IMR-90 (cell line): ENCODE measurements around the gene CDK2AP2. TPM values are rescaled to one million over a fixed set of nuclear protein-coding genes. Genes with fewer than 3 reads are reported as not detected.
A peak's percentile ranks its signal among the peaks of the same experiment; 100 is the strongest.

Source experiments
- ATAC-seq: fragments of 200-7000 bp; cut with Tn5 transposase; 2 replicates; pipeline ENCODE4 v1.9.1; 2020; ENCODE audit warnings: low read depth, mild to moderate bottlenecking, moderate library complexity
- Bru-seq: library from RNA; stranded (reverse); fragments of 400-500 nt; gene quantifications from one replicate; lab custom pipeline; 2021; lab: Mats Ljungman, UMichigan
- BruChase-seq, 2 experiments: library from RNA; stranded (reverse); fragments of 400-500 nt; gene quantifications; one replicate each; lab custom pipeline; 2021; lab: Mats Ljungman, UMichigan
- BruUV-seq: library from RNA; stranded (reverse); fragments of 400-500 nt; replicated peaks from 2 replicates; lab custom pipeline; 2021; lab: Mats Ljungman, UMichigan
- CTCF ChIA-PET: fragments of 300-600 bp; formaldehyde crosslinking; extraction: SDS; loops from one replicate; lab custom pipeline; 2021; ENCODE audit warnings: antibody characterized with exemption; lab: Yijun Ruan, JAX
- POLR2A ChIA-PET: fragments of 300-600 bp; sonication (Branson Sonifier 250); formaldehyde crosslinking; loops from one replicate; lab custom pipeline; 2022; ENCODE audit warnings: antibody characterized with exemption; ENCODE audit not compliant: unreplicated experiment; lab: Charles Lee
- DNase-seq: peaks from one replicate; pipeline ENCODE4 v3.0.0; 2013
- H2AFZ ChIP-seq: replicated peaks from 2 replicates; pipeline ENCODE3; 2013; ENCODE audit warnings: low read length, mild to moderate bottlenecking; ENCODE audit not compliant: poor library complexity
- H2AK5ac ChIP-seq: 2 replicates; pipeline ENCODE4 v1.6.1; 2013; ENCODE audit warnings: low read depth, low read length, inconsistent platforms
- H2AK9ac ChIP-seq: replicated peaks from 2 replicates; pipeline ENCODE3; 2013; ENCODE audit warnings: mild to moderate bottlenecking, low read depth, low read length, moderate library complexity; ENCODE audit not compliant: poor library complexity
- H2BK120ac ChIP-seq: 2 replicates; pipeline ENCODE4 v1.6.1; 2013; ENCODE audit warnings: low read depth, low read length, inconsistent platforms
- H2BK15ac ChIP-seq: 3 replicates; pipeline ENCODE4 v1.6.1; 2013; ENCODE audit warnings: low read depth, low read length, inconsistent platforms
- H2BK20ac ChIP-seq: 2 replicates; pipeline ENCODE4 v1.6.1; 2013; ENCODE audit warnings: low read depth, mild to moderate bottlenecking, inconsistent platforms, low read length, moderate library complexity
- H2BK5ac ChIP-seq: 2 replicates; pipeline ENCODE4 v1.6.1; 2013; ENCODE audit warnings: mild to moderate bottlenecking, low read depth, low read length, inconsistent platforms; ENCODE audit not compliant: poor library complexity, severe bottlenecking
- H3K14ac ChIP-seq: replicated peaks from 2 replicates; pipeline ENCODE4 v1.6.1; 2013; ENCODE audit warnings: low read depth, low read length, inconsistent platforms
- H3K18ac ChIP-seq: 2 replicates; pipeline ENCODE4 v1.6.1; 2013; ENCODE audit warnings: low read depth, low read length, control low read depth
- H3K23ac ChIP-seq: 2 replicates; pipeline ENCODE4 v1.6.1; 2013; ENCODE audit warnings: low read depth, low read length, inconsistent platforms
- H3K27ac ChIP-seq: 2 replicates; pipeline ENCODE4 v1.5.1; 2013; ENCODE audit warnings: mild to moderate bottlenecking, control low read depth, low read length; ENCODE audit not compliant: insufficient read depth
- H3K27me3 ChIP-seq: 2 replicates; pipeline ENCODE4 v1.6.1; 2013; ENCODE audit warnings: low read length; ENCODE audit not compliant: control insufficient read depth, insufficient read depth
- H3K36me3 ChIP-seq: 2 replicates; pipeline ENCODE4 v1.6.1; 2013; ENCODE audit warnings: low read length, mixed read lengths; ENCODE audit not compliant: control insufficient read depth, insufficient read depth
- H3K4ac ChIP-seq: 2 replicates; pipeline ENCODE4 v1.6.1; 2013; ENCODE audit warnings: low read depth, low read length, inconsistent platforms
- H3K4me1 ChIP-seq: 2 replicates; pipeline ENCODE4 v1.6.1; 2013; ENCODE audit warnings: low read length, mixed read lengths; ENCODE audit not compliant: control insufficient read depth, insufficient read depth
- H3K4me2 ChIP-seq: 2 replicates; pipeline ENCODE4 v1.6.1; 2013; ENCODE audit warnings: low read depth, mild to moderate bottlenecking, control low read depth, low read length, moderate library complexity
- H3K4me3 ChIP-seq: 2 replicates; pipeline ENCODE4 v1.5.1; 2013; ENCODE audit warnings: low read depth, mild to moderate bottlenecking, control low read depth, low read length, moderate library complexity; ENCODE audit not compliant: insufficient read depth
- H3K56ac ChIP-seq: 2 replicates; pipeline ENCODE4 v1.6.1; 2013; ENCODE audit warnings: low read length, inconsistent platforms; ENCODE audit not compliant: insufficient read depth; ENCODE audit errors: extremely low read depth
- H3K79me1 ChIP-seq, 2 experiments: 2 replicates each; pipeline ENCODE4 v1.6.1; 2013; ENCODE audit warnings: low read length in 2 of 2, inconsistent platforms in 1 of 2, low read depth in 1 of 2
- H3K9ac ChIP-seq: 2 replicates; pipeline ENCODE4 v1.6.1; 2013; ENCODE audit warnings: low read depth, low read length, control low read depth
- H3K9me1 ChIP-seq: 2 replicates; pipeline ENCODE4 v1.6.1; 2013; ENCODE audit warnings: low read length, inconsistent platforms; ENCODE audit not compliant: insufficient read depth
- H3K9me3 ChIP-seq: 2 replicates; pipeline ENCODE4 v1.6.1; 2013; ENCODE audit warnings: low read length; ENCODE audit not compliant: control insufficient read depth, insufficient read depth
- H4K20me1 ChIP-seq: 2 replicates; pipeline ENCODE4 v1.6.1; 2013; ENCODE audit warnings: low read length, inconsistent platforms; ENCODE audit not compliant: insufficient read depth
- H4K5ac ChIP-seq: 2 replicates; pipeline ENCODE4 v1.6.1; 2013; ENCODE audit warnings: mild to moderate bottlenecking, low read depth, low read length, control low read depth
- H4K8ac ChIP-seq, 2 experiments: 2 replicates each; pipeline ENCODE4 v1.6.1; 2013; ENCODE audit warnings: low read depth in 2 of 2, low read length in 2 of 2, control low read depth in 1 of 2, inconsistent platforms in 1 of 2
- H4K91ac ChIP-seq: 2 replicates; pipeline ENCODE4 v1.6.1; 2013; ENCODE audit warnings: low read depth, low read length, inconsistent platforms; ENCODE audit not compliant: insufficient read depth
- CEBPB ChIP-seq: IDR thresholded peaks from 2 replicates; pipeline ENCODE4 v1.6.1; 2012; ENCODE audit warnings: low read depth, low read length, improper control_type of control experiment
- FOS ChIP-seq: fragments of 150-350 bp; IDR thresholded peaks from 2 replicates; pipeline ENCODE4 v1.6.1; 2016; ENCODE audit warnings: low read depth, low read length
- MAFK ChIP-seq: IDR thresholded peaks from 2 replicates; pipeline ENCODE4 v1.6.1; 2012; ENCODE audit warnings: low read depth, low read length, improper control_type of control experiment
- MXI1 ChIP-seq: IDR thresholded peaks from 2 replicates; pipeline ENCODE4 v1.6.1; 2012; ENCODE audit warnings: low read depth, mild to moderate bottlenecking, low read length, moderate library complexity, borderline replicate concordance
- NFE2L2 ChIP-seq: fragments of 150-350 bp; IDR thresholded peaks from 2 replicates; pipeline ENCODE4 v1.6.1; 2016; ENCODE audit warnings: low read depth, mild to moderate bottlenecking, low read length
- POLR2A ChIP-seq: IDR thresholded peaks from 2 replicates; pipeline ENCODE4 v1.6.1; 2012; ENCODE audit warnings: mild to moderate bottlenecking, low read depth, low read length
- RCOR1 ChIP-seq: IDR thresholded peaks from 2 replicates; pipeline ENCODE4 v1.6.1; 2012; ENCODE audit warnings: mild to moderate bottlenecking, low read length, improper control_type of control experiment; ENCODE audit not compliant: insufficient replicate concordance
- RFX5 ChIP-seq: IDR thresholded peaks from 2 replicates; pipeline ENCODE4 v1.8.0; 2012; ENCODE audit warnings: low read depth, mild to moderate bottlenecking, low read length, moderate library complexity
- WGBS, 2 experiments: methylation state at CpG; one replicate each; pipeline versions ENCODE4 v1.1.5 to v1.1.7; 2013; ENCODE audit warnings: missing lambda C conversion rate in 2 of 2; ENCODE audit not compliant: insufficient read length in 1 of 2; ENCODE audit errors: extremely low coverage in 2 of 2; 5-methylcytosine and 5-hydroxymethylcytosine counted together
- dilution Hi-C: fragments of 300-500 bp; cut with HindIII; formaldehyde crosslinking; loops from one replicate; pipeline ENCODE4 v1.14.3; 2018; ENCODE audit warnings: low sequenced_read_pairs; ENCODE audit not compliant: unreplicated experiment
- in situ Hi-C: fragments of 300-500 bp; cut with MboI; formaldehyde crosslinking; loops from 3 replicates; pipeline ENCODE4 v1.14.3; 2019; ENCODE audit warnings: low sequenced_read_pairs, inconsistent platforms, mixed read lengths
- intact Hi-C: fragments of 100-400 bp; cut with micrococcal nuclease; formaldehyde crosslinking; loops from 2 replicates; pipeline ENCODE4 v1.10.0; 2022
- long read RNA-seq: library from polyadenylated mRNA; unstranded; transcript quantifications from one replicate; pipeline ENCODE4 v2.0.0, GENCODE V29; 2021; ENCODE audit not compliant: unreplicated experiment
- polyA plus RNA-seq, 3 experiments: library from polyadenylated mRNA; depleted of rRNA; stranded (reverse); fragments of >200 nt; gene quantifications; 2 replicates each; pipeline ENCODE4 v1.2.3, GENCODE V29; 2012; ENCODE audit warnings: low replicate concordance in 1 of 3
- total RNA-seq: library from RNA; depleted of rRNA; stranded (reverse); fragments of >200 nt; gene quantifications from 2 replicates; pipeline ENCODE4 v1.2.3, GENCODE V29; 2012; rRNA removed
- TF ChIP-seq, protein P1 (sequence below): fragments of 150-350 bp; IDR thresholded peaks from 2 replicates; pipeline ENCODE4 v1.6.1; 2016; ENCODE audit warnings: low read depth, mild to moderate bottlenecking, low read length, moderate library complexity, borderline replicate concordance

CDK2AP2 gene, protein sequence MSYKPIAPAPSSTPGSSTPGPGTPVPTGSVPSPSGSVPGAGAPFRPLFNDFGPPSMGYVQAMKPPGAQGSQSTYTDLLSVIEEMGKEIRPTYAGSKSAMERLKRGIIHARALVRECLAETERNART
- total RNA-seq, result 8.1 and 9.2 TPM in 2 replicates
- 44.7 and 49.8 TPM in 2 replicates for polyA plus RNA-seq (2012; rRNA removed)
- 49.1 and 52.7 TPM in 2 replicates for polyA plus RNA-seq (2012; cell fraction: cytosol; rRNA removed)
- polyA plus RNA-seq (2012; cell fraction: nucleus; rRNA removed; ENCODE audit: low replicate concordance), result 41.3 and 43.1 TPM in 2 replicates
- Bru-seq, nascent RNA, result percentile 45 among the genes with signal in this experiment
- BruChase-seq, experiment 1, labeled RNA remaining after a 6-hour chase, result percentile 46 among the genes with signal in this experiment
- BruChase-seq, experiment 2, labeled RNA remaining after a 2-hour chase, result percentile 27 among the genes with signal in this experiment
- long read RNA-seq, transcript CDK2AP2-202 (3 exons, 1,692 nt), result minor isoform, 5 of 35 reads
- long read RNA-seq, transcript CDK2AP2-201 (4 exons, 1,378 nt), result major isoform, 23 of 35 reads
- long read RNA-seq, partial matches to known transcripts, result 1 of 35 reads
- long read RNA-seq, other reads (novel, unspliced or antisense), result 1 of 35 reads

DNA sequence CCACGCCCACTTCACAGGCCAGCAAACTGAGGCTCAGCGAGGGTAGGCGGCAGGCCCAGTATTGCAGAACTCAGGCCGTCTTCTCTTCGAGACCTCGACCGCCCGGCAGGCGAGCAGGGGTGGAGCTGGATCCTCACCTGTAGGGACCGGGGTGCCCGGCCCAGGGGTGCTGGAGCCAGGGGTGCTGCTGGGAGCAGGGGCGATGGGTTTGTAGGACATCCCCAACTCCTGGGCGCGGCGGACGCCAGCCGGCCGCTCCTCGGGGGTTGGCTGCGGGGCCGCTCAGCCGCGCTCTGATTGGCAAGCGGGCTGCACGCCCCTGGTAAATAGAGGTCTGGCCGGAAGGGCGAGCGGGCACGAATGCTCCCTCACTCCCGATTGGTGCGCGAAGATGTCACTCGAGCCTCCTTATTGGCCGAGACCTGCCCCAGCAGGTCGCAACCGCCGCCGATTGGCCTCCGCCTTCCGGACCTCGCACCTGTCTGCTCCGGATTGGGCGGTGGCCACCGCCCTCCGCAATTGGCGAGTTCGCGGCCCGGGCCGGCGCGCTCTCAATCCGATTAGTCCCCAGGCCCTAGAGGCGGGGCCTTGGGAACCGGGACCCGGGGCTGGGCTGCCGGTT lies at the start of gene CDK2AP2:
CDK2AP2 (minus strand) TSS at position 299 of the 622 bp plus-strand sequence; CDS start at position 219, 80 bp downstream.
- Histone ChIP-seq H3K4me2 (peak within 1 kb of the TSS; percentile 92), H3K4ac (peak within 1 kb of the TSS; percentile 78), H2AFZ (peak within 1 kb of the TSS; percentile 99), H2AK9ac (peak within 1 kb of the TSS; percentile 95), H3K56ac (no peak within 1 kb of the TSS; the same call in 1 of the 2 replicates), H4K5ac (peak within 1 kb of the TSS; percentile 66), H3K27me3 (0 out of 2 replicates have a peak, but pooled peaks cover 2% of the 10 kb centered on the region), H2BK120ac (peak within 1 kb of the TSS; percentile 49; the same call in 1 of the 2 replicates), H3K4me1 (peaks cover 14% of the 10 kb centered on the region), H3K79me1 (peaks cover 0 to 30% of the 10 kb centered on the region in 2 experiments; a peak in 1 of 4 replicates), H3K14ac (peak within 1 kb of the TSS; percentile 56), H3K18ac (no peak within 1 kb of the TSS), H2AK5ac (peak within 1 kb of the TSS; percentile 44; the same call in 1 of the 2 replicates), H3K27ac (peak within 1 kb of the TSS; percentile 69), H3K36me3 (no peaks in the 10 kb centered on the region), H4K91ac (peak within 1 kb of the TSS; percentile 57; the same call in 1 of the 2 replicates), H3K9me3 (no peaks in the 10 kb centered on the region), H4K20me1 (no peaks in the 10 kb centered on the region), H4K8ac (peak within 1 kb of the TSS; percentile 92 to 93), H3K23ac (no peak within 1 kb of the TSS), H2BK20ac (no peak within 1 kb of the TSS), H3K4me3 (peak within 1 kb of the TSS; percentile 88), H2BK5ac (peak within 1 kb of the TSS; percentile 78), H3K9me1 (no peaks in the 10 kb centered on the region; the same call in 1 of the 2 replicates), H3K9ac (peak within 1 kb of the TSS; percentile 63), H2BK15ac (no peak within 1 kb of the TSS)
- peak; percentile 100 for DNase-seq
- ChIA-PET CTCF (no interaction called here), POLR2A (no interaction called here)
- WGBS, 2 experiments, result 0% methylated on average over 39 of the region's 57 CpGs; no CpG with 5 or more reads in 1 of the 2 experiments
- ATAC-seq, result peak; percentile 82
- BruUV-seq, result no TSS peak
- intact Hi-C loops (loop anchor here (1.0 to 2.0 kb wide), 3 partner anchors 75 to 161 kb away; partner anchors contain the start of genes GSTP1 and PPP1CA), in situ Hi-C loops (no loop called here), dilution Hi-C loops (no loop called here)
- TF ChIP-seq CEBPB (no peak), MAFK (no peak), RCOR1 (peak; percentile 98), MXI1 (peak; percentile 46; the same call in 1 of the 2 replicates), NFE2L2 (no peak), RFX5 (no peak; the same call in 1 of the 2 replicates), POLR2A (peak; percentile 28; the same call in 1 of the 2 replicates), FOS (peak; percentile 91)
- TF ChIP-seq, protein P1, sequence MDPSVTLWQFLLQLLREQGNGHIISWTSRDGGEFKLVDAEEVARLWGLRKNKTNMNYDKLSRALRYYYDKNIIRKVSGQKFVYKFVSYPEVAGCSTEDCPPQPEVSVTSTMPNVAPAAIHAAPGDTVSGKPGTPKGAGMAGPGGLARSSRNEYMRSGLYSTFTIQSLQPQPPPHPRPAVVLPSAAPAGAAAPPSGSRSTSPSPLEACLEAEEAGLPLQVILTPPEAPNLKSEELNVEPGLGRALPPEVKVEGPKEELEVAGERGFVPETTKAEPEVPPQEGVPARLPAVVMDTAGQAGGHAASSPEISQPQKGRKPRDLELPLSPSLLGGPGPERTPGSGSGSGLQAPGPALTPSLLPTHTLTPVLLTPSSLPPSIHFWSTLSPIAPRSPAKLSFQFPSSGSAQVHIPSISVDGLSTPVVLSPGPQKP, result no peak
